Cardiac ventricle fibroblast (primary cell): ENCODE measurements around the gene ABHD16A. TPM values are rescaled to one million over a fixed set of nuclear protein-coding genes. Genes with fewer than 3 reads are reported as not detected.

Source experiments
- total RNA-seq: library from RNA; depleted of rRNA; stranded (reverse); fragments of >200 nt; gene quantifications from 2 replicates; pipeline ENCODE4 v1.2.3, GENCODE V29; 2015

Gene ABHD16A
- total RNA-seq = 19.1 and 24.3 TPM in 2 replicates

GRCh38 chr6:31702819-31703716 is at the start of gene ABHD16A:
Gene ABHD16A (minus strand): TSS chr6:31703324. CDS start chr6:31703281, 43 bp downstream.

GRCh38 chr6:31739639-31740396 is 36.7 kb upstream of the ABHD16A start, which contains the start of gene MSH5:
Gene MSH5 (plus strand): TSS chr6:31740005. CDS start chr6:31740467, 462 bp downstream.

GRCh38 chr6:31736021-31736767 is 33.1 kb upstream of the ABHD16A start, which contains the start of gene CLIC1:
Gene CLIC1 (minus strand): TSS chr6:31736530. CDS start chr6:31736300, 230 bp downstream.

DNA sequence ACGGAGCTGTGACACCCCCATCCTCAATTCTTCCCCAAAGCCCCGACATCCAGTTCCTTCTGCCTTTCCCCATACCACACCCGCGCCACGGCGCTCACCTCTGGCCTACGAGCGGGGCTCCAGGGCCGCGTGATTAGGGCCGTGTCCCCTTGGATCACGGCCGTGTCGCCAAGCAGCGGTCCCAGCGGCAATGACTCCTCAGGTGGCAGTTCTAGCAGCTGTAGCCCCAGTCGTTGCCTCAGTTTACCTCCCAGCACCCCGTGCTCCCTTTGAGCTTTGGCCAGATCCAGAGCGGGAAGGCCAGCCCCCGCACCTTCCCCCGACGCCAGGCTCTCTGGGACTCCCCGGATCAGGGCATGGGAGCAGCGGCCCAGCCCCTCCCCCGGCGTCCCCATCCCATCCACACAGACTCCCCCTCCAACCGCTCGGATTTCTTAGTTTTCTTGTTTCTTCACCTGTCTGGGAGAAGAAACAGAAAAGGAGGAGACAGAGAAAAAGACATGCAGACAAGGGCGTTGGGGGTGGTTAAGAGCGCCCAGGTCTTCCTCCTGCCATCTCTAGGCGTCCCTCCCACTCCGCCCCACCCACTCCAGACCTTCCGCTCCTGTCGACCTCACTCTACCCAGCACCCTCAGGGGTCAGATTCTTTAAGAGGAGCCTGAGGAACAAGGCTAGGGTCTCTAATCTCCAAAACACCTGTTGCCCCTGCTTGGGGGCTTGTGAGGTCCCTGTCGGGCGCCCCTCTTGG is 25.8 kb upstream of the ABHD16A start, which contains the start of gene DDAH2:
DDAH2 (minus strand) TSS at position 533 of the 748 bp plus-strand sequence; CDS start at position 395, 138 bp downstream.

DNA sequence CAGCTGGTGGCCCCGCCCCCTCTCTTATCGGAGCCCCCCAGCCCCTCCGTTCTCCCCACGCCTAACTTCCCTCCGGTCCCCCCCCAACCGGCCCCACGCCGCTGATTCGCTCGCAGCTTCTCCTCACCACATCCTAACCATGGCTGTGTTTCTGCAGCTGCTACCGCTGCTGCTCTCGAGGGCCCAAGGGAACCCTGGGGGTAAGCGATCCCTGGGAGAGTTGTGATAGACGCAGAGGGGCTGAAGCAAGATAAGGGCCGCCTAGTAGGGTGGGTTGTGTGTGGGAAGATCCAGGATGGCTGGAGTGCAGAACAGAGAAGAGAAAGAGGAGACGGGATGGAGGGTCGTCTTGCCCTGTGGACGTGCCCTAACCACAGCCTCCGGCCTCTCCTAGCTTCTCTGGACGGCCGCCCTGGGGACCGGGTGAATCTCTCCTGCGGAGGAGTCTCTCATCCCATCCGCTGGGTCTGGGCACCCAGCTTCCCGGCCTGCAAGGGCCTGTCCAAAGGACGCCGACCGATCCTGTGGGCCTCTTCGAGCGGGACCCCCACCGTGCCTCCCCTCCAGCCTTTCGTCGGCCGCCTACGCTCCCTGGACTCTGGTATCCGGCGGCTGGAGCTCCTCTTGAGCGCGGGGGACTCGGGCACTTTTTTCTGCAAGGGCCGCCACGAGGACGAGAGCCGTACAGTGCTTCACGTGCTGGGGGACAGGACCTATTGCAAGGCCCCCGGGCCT is 20.3 kb upstream of the ABHD16A start, which contains the start of gene MPIG6B:
MPIG6B (plus strand) TSS at position 129 of the 735 bp plus-strand sequence; CDS start at position 140, 11 bp downstream.

GRCh38 chr6:31721351-31722020 is 18.4 kb upstream of the ABHD16A start, which contains the start of gene LY6G6C:
Gene LY6G6C (minus strand): TSS chr6:31721746. CDS start chr6:31721679, 67 bp downstream.

GRCh38 chr6:31715022-31715958 is 12.2 kb upstream of the ABHD16A start, which contains the start of gene LY6G6D:
Gene LY6G6D (plus strand): TSS chr6:31715348. CDS start chr6:31715356, 8 bp downstream.

DNA sequence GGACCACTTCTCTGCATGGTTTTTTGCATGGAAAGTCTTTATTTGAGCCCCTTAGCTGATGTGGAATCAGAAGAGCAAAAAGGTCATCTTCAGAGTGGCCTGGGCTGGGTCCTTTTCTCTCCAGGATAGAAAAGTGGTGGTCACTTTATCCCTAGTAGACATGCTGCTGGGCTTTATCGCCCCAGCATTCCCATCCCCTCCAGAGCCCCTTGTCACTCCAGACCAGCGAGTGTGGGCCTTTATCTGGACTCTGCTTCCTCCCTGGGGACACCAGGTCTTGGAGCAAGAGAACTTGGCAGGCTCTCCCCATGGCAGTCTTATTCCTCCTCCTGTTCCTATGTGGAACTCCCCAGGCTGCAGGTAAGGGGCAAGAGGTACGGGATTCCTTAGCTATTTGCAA is 3.5 kb upstream of the ABHD16A start, which contains the start of gene LY6G6F:
LY6G6F (plus strand) TSS at position 268 of the 400 bp plus-strand sequence; CDS start at position 309, 41 bp downstream.

DNA sequence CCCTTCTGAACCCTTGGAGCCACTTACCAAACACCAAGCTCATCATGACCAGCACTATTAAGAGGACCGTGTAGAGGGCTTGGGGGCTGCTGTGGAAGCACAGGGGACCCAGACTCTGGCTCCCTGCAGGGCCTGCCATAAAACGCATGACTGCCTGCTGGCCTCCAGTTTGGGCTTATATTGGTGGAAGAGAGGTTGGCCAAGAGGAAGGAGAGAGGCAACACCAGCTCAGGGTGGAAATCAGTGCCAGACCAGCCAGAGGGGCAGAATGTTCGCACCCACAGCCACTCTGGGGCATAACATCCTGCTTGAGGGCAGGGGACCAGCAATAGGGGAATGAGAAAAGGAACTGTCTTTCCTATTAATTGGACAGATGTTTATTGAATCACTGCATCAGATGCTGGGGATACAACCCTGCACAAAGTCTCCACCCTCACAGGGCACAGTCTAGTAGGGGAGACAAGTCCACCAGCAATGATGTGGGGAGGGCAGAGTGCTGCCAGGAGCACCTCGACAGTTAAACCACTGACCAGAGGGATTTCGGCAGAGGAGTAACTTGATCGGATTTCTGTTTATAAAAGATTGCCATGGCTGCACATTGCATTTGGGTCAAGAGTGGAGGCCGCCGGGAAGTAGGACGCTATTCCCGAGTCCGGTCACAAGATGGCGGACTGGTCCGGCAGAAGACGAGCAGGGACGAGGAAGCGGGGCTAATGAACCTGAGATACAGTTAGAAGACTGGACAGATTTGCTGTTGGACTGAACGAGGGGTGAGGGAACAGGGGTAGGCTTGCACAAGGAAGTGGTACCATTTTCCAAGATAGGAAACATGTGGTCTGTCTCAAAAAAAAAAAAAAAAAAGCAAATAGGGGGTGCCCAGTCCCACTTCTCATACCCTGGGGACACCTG is 22.6 kb downstream of the ABHD16A start, which contains the start of gene LY6G5C:
LY6G5C (minus strand) TSS at position 842 of the 909 bp plus-strand sequence; CDS start at position 148, 694 bp downstream.

GRCh38 chr6:31669676-31670075 is 33.4 kb downstream of the ABHD16A start, which contains the start of gene LY6G5B:
Gene LY6G5B (plus strand): TSS chr6:31669976. CDS start chr6:31670951, 975 bp downstream.

GRCh38 chr6:31665501-31666336 is 37.4 kb downstream of the ABHD16A start, which contains the start of gene CSNK2B:
Gene CSNK2B (plus strand): TSS chr6:31666080. CDS start chr6:31666832, 752 bp downstream.

GRCh38 chr6:31664790-31665500 is 38.2 kb downstream of the ABHD16A start, which contains the start of gene GPANK1:
Gene GPANK1 (minus strand): TSS chr6:31664997. CDS start chr6:31664478, 519 bp downstream.

DNA sequence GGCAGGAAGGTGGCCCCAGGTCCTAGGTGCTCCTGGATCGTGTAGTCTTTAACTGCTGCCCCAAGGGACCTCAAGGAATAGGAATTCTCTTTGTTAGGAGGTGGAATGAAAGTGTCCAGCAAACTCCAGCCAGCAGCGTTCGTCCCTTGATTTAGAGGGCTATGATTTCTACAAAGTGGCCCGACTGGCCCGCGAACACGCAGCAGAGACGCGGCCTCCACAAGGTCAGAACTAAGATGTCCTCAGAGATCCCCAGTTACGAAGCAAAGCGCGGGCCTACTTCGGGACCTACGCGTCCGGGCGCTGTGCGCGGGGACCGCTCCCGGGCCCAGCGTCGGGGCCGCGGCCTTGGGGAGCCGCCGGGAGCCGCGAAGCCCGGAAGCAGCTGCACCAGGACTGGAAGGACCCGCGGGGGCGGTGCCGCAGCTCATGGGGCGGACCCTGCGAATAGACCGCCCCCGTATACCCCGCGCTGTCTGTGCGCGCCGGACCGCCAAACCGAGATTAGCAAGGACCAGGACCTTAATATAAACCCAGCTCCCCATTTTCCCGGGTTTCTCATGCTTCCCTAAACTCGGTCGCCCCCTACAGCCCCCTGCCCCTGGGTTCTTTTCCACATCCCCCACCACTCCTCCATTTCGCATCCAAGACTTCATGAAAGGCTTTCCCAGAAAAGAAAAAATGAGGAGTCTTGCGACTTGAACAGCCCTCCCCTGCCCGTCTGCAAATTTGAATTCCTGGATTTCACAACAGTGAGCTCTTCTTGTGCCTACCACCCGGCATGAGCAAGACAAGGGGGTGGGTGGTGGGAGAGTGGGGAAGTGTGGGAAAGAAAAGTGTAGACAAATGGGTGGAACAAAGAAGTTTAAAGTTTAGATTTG is 42.5 kb downstream of the ABHD16A start, which contains the start of gene C6orf47:
C6orf47 (minus strand) TSS at position 398 of the 881 bp plus-strand sequence. CDS start 831 bp downstream, outside the sequence.

